GM19025 (cell line): ENCODE data around the gene SYT15B.
"Not testable (repeated sequence)": the region's sequence is repeated elsewhere in the genome, so short reads cannot be mapped to it uniquely, and the experiment has no call there.

Source experiments
- ATAC-seq: cut with Tn5 transposase; IDR thresholded peaks from one replicate; pipeline ENCODE4 v1.9.1; 2021; ENCODE audit warnings: mild to moderate bottlenecking, low read depth, moderate library complexity; ENCODE audit not compliant: unreplicated experiment

Gene SYT15B

GRCh38 chr10:47763554-47764175 is at the start of gene SYT15B:
Gene SYT15B (minus strand): TSS chr10:47763592. CDS start chr10:47762640, 952 bp downstream.
- not testable (repeated sequence) for ATAC-seq

GRCh38 chr10:47779590-47779989 is 16.2 kb upstream of the SYT15B start:
- ATAC-seq = not testable (repeated sequence)

GRCh38 chr10:47775361-47776231 is 12.2 kb upstream of the SYT15B start:
- ATAC-seq = not testable (repeated sequence)

- not testable (repeated sequence) for ATAC-seq
Observed at GRCh38 chr10:47770745-47771144, 7.4 kb upstream of the SYT15B start.

- ATAC-seq = not testable (repeated sequence)
Observed at GRCh38 chr10:47768578-47769115, 5.3 kb upstream of the SYT15B start.

GRCh38 chr10:47768085-47768484 is 4.7 kb upstream of the SYT15B start:
- not testable (repeated sequence) for ATAC-seq

- not testable (repeated sequence) for ATAC-seq
Observed at GRCh38 chr10:47767236-47767635, 3.8 kb upstream of the SYT15B start.

GRCh38 chr10:47765232-47765631 is 1.8 kb upstream of the SYT15B start:
- not testable (repeated sequence) for ATAC-seq

- not testable (repeated sequence) for ATAC-seq
Observed at GRCh38 chr10:47762674-47763553, 478 bp downstream of the SYT15B start.

GRCh38 chr10:47758855-47759254 is 4.5 kb downstream of the SYT15B start:
- ATAC-seq = not testable (repeated sequence)

- ATAC-seq = not testable (repeated sequence)
Observed at GRCh38 chr10:47756169-47756568, 7.2 kb downstream of the SYT15B start.

GRCh38 chr10:47753871-47754270 is 9.5 kb downstream of the SYT15B start:
- ATAC-seq = not testable (repeated sequence)

GRCh38 chr10:47753176-47753575 is 10.2 kb downstream of the SYT15B start:
- ATAC-seq = not testable (repeated sequence)

GRCh38 chr10:47751821-47752220 is 11.6 kb downstream of the SYT15B start:
- not testable (repeated sequence) for ATAC-seq

- not testable (repeated sequence) for ATAC-seq
Observed at GRCh38 chr10:47750360-47750759, 13.0 kb downstream of the SYT15B start.

GRCh38 chr10:47746780-47747376 is 16.5 kb downstream of the SYT15B start:
- not testable (repeated sequence) for ATAC-seq

GRCh38 chr10:47744881-47745280 is 18.5 kb downstream of the SYT15B start:
- not testable (repeated sequence) for ATAC-seq

GRCh38 chr10:47743611-47744550 is 19.5 kb downstream of the SYT15B start:
- ATAC-seq = peak; percentile 62

GRCh38 chr10:47740868-47741267 is 22.5 kb downstream of the SYT15B start:
- peak; percentile 61 for ATAC-seq
